Thyroid gland (tissue), 4 donors: ENCODE results near the gene RDM1.

Experiments used
- POLR2A ChIP-seq, 2 donors: fragments of 450-650 bp; IDR thresholded peaks; one replicate each; pipeline ENCODE4 v1.6.1; 2017; ENCODE audit warnings: antibody characterized with exemption in 2 of 2, mild to moderate bottlenecking in 2 of 2, moderate library complexity in 1 of 2
- TF ChIP-seq, protein P1 (sequence below), 6 experiments: fragments of 200-600 bp in 3 of 6; fragments of 450-650 bp in 3 of 6; sonication (generic) in 3 of 6; IDR thresholded peaks; one replicate each; pipeline ENCODE4 v1.5.1; 2016 to 2019; ENCODE audit warnings: antibody characterized with exemption in 6 of 6, mild to moderate bottlenecking in 2 of 6, inconsistent platforms in 1 of 6, moderate library complexity in 1 of 6

DNA sequence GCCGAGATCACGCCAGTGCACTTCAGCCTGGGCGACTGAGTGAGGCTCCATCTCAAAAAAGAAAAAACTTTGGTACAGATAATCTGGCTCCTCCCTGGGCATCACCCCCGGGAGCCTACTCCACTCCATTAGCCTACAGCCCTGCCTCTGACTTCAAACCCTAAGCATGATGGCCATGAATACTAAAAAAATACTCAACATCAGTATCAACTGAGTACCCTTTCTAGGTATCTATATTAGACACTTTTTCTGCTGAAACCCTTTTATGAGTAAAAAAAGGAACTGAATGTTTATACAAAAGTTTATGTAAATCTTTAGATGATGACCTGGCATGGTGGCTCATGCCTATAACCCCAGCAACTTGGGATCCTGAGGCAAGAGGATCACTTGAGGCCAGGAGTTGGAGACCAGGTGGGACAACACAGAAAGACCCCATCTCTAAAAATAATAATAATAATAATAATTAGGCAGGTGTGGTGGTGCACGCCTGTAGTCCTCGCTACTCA lies 6.9 kb downstream of the RDM1 start:
- TF ChIP-seq POLR2A (IDR thresholded peaks at IDR 0.05), result no peak
- TF ChIP-seq, protein P1, sequence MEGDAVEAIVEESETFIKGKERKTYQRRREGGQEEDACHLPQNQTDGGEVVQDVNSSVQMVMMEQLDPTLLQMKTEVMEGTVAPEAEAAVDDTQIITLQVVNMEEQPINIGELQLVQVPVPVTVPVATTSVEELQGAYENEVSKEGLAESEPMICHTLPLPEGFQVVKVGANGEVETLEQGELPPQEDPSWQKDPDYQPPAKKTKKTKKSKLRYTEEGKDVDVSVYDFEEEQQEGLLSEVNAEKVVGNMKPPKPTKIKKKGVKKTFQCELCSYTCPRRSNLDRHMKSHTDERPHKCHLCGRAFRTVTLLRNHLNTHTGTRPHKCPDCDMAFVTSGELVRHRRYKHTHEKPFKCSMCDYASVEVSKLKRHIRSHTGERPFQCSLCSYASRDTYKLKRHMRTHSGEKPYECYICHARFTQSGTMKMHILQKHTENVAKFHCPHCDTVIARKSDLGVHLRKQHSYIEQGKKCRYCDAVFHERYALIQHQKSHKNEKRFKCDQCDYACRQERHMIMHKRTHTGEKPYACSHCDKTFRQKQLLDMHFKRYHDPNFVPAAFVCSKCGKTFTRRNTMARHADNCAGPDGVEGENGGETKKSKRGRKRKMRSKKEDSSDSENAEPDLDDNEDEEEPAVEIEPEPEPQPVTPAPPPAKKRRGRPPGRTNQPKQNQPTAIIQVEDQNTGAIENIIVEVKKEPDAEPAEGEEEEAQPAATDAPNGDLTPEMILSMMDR (IDR thresholded peaks at IDR 0.05), result no peak
